Fibroblast of villous mesenchyme (primary cell): ENCODE measurements around the gene ADAMTS12. TPM values are rescaled to one million over a fixed set of nuclear protein-coding genes. Genes with fewer than 3 reads are reported as not detected.

Experiments
- DNase-seq: peaks from one replicate; pipeline ENCODE4 v3.0.0-alpha.2; 2010; ENCODE audit warnings: low read depth
- H3K4me3 ChIP-seq: 2 replicates; pipeline ENCODE4 v1.5.1; 2011; ENCODE audit warnings: low read depth, mild to moderate bottlenecking, low read length
- total RNA-seq: library from RNA; depleted of rRNA; stranded (reverse); fragments of >200 nt; gene quantifications from 2 replicates; pipeline ENCODE4 v1.2.3, GENCODE V29; 2012
- TF ChIP-seq, protein P1 (sequence below): IDR thresholded peaks from 2 replicates; pipeline ENCODE4 v1.5.1; 2012; ENCODE audit warnings: low read depth, mild to moderate bottlenecking, low read length; ENCODE audit not compliant: insufficient read depth

Gene ADAMTS12
- total RNA-seq, 1 donor = 94.1 TPM

- no peak overlapping the region for H3K4me3 ChIP-seq
- TF ChIP-seq, protein P1, sequence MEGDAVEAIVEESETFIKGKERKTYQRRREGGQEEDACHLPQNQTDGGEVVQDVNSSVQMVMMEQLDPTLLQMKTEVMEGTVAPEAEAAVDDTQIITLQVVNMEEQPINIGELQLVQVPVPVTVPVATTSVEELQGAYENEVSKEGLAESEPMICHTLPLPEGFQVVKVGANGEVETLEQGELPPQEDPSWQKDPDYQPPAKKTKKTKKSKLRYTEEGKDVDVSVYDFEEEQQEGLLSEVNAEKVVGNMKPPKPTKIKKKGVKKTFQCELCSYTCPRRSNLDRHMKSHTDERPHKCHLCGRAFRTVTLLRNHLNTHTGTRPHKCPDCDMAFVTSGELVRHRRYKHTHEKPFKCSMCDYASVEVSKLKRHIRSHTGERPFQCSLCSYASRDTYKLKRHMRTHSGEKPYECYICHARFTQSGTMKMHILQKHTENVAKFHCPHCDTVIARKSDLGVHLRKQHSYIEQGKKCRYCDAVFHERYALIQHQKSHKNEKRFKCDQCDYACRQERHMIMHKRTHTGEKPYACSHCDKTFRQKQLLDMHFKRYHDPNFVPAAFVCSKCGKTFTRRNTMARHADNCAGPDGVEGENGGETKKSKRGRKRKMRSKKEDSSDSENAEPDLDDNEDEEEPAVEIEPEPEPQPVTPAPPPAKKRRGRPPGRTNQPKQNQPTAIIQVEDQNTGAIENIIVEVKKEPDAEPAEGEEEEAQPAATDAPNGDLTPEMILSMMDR = no peak
- DNase-seq = no peak
These were observed 171.6 kb downstream of the ADAMTS12 start for GRCh38 chr5:33720176-33720575.

DNA sequence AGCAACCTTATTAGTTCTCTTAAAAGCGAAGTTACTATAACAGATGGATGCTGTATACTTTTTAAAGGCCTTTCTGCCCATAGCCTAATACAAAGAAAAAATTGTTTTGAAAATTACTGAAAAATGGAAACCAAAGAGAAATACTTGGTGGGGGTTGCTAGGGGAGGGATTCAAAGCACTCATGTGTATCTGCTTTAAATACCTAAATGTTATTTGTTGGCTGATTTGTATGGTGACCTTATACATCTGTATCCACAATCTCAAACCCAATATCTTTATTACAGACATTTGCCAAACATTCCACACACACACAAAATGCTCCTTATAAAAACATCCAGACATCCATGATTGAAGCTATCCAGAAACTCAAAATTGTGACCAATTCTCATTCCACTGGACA lies 172.0 kb downstream of the ADAMTS12 start:
- DNase-seq = no peak
- H3K4me3 ChIP-seq = no peak overlapping the region
- TF ChIP-seq, protein P1 = no peak

DNA sequence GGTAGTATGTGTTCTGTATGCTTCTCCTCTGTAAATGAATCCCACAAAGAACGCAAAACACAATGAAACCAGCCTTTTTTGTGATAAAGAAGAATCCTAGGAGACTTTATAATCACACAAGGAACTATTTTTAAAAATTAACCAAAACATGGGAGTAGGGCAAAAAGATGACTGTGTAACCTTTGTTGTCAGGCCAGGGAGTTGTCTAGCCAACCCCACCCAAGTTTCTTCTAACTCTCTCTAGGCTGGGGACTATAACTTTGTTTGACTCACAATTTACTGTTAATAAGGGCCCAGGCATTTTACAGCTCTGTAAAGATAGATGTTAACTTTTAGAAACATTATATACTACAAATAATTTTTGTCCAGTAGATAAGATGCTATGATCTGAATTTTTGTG lies 176.1 kb downstream of the ADAMTS12 start:
- no peak overlapping the region for H3K4me3 ChIP-seq
- TF ChIP-seq, protein P1 = no peak
- no peak for DNase-seq

DNA sequence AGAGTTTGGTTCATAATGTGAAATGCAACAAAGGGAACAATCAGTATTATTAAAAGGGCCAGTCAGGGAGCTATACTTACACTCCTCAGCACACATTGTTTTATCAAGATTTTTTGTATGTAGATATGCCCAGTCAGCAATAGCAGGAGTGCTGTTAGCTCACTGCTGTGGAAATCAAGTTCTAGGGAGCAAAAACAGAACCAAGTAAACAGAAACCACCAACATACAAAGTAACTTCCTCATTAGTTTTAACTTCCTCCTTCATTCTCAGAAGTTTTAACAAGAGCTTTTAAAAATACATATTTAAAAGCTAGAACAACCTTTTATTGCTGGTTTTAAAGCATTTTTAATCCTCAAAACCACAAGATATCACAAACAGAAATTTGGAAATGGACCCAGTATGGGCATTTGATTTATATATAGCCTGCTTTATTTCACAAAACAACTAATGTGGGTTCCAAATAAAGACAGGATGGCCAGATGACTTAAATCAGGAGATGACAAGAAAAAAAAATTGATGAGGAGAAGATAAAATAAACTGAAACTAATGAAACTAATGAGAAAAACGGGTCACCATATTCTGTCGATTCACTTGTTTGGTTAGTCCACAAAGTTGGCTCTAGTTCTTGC lies 178.5 kb downstream of the ADAMTS12 start:
- TF ChIP-seq, protein P1 = no peak
- H3K4me3 ChIP-seq = no peak overlapping the region
- peak; percentile 52 for DNase-seq

GRCh38 chr5:33712664-33713063 lies 179.1 kb downstream of the ADAMTS12 start:
- TF ChIP-seq, protein P1 = no peak
- DNase-seq = no peak
- H3K4me3 ChIP-seq = no peak overlapping the region

- no peak overlapping the region for H3K4me3 ChIP-seq
- TF ChIP-seq, protein P1 = no peak
- no peak for DNase-seq
These were observed 180.6 kb downstream of the ADAMTS12 start for GRCh38 chr5:33711094-33711679.
